Stromal cell of bone marrow (primary cell): ENCODE measurements around the gene LBX1.

Experiments used
- DNase-seq: peaks from one replicate; pipeline ENCODE4 v3.0.0-alpha.2; 2012; ENCODE audit warnings: low read depth

The LBX1 gene, protein sequence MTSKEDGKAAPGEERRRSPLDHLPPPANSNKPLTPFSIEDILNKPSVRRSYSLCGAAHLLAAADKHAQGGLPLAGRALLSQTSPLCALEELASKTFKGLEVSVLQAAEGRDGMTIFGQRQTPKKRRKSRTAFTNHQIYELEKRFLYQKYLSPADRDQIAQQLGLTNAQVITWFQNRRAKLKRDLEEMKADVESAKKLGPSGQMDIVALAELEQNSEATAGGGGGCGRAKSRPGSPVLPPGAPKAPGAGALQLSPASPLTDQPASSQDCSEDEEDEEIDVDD

DNA sequence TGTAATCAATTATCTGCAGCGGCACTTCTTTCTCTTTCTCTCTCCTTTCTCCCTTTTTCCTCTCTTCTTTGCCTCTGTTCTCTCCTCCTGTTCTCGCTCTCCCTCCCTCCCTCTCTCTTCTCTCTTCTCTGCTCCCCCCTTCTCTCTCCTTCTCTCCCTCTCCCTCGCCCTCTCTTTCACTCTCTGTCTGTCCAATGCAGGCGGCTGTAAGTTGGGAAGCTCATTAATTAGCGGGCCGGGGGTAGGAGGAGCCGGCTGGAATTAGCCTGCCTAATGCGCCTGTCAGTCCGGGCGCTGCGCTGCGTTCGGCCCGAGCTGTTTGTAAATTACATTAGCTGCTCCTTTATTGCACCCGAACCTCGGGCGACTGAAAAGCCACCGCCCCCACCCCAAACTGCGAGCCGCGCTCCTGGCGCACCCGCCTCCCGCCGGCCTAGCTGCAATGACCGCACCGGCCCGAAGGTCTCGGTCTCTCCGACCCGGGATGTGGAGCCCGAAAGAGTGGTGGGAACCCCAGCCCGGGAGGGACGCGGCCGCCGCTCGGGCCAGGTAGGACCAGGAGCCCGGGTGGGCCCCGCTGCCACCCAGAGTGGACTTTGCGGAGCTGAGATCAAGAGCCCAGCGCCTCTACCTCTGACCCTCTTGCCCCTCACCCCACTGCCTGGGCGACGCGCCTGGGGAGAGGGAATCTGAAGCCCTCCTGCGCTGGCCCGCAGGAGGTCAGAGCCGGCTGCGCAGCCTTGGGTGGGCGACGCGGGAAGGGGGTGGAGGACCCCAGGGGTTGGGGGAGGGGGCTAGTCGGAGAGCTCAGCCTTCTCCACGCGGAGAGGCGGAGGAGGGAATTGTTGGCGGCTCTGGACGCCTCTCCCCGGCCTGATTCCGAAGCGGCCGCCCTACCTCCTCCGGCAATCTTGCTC, at the start of gene LBX1:
LBX1 (minus strand) TSS at position 198 of the 917 bp plus-strand sequence. CDS start 648 bp downstream, outside the sequence.
- DNase-seq: no peak

DNA sequence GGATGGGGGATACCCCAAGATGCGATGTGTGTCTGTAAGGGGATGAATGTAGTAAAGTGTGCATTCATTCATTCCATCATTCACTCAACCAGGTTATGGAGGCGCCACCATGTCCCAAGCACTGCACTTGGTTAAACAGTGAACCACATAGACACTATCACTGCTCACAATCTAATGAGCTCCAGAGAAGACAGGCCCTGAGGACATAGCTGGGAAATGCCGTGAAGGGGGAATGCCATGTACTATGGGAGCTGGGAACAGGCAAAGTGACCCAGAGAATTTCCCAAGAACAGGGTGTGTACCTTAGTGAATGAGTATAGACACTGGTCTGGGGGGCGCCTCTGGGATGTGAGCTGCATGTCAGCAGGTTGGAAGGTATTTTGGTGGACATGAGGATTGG, 44.5 kb upstream of the LBX1 start:
- DNase-seq: no peak

DNA sequence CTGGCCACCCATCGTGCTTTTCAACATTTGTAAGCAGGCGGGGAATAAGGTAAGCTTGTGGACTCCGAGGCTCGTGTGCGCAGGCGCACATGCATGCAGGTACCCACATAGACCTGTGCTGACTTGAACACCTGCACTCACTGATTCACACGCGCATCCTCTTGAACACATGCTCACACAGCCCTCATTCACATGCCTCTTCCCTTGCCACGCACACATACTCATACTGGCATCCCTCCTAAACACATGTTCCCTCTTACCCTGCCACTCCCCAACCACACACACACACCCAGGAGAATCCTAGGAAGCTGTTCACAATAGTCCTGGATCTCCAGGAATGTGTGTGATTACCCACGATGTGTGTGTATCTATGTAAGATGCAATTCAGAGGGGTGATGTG, 44.1 kb upstream of the LBX1 start:
- DNase-seq: no peak

DNA sequence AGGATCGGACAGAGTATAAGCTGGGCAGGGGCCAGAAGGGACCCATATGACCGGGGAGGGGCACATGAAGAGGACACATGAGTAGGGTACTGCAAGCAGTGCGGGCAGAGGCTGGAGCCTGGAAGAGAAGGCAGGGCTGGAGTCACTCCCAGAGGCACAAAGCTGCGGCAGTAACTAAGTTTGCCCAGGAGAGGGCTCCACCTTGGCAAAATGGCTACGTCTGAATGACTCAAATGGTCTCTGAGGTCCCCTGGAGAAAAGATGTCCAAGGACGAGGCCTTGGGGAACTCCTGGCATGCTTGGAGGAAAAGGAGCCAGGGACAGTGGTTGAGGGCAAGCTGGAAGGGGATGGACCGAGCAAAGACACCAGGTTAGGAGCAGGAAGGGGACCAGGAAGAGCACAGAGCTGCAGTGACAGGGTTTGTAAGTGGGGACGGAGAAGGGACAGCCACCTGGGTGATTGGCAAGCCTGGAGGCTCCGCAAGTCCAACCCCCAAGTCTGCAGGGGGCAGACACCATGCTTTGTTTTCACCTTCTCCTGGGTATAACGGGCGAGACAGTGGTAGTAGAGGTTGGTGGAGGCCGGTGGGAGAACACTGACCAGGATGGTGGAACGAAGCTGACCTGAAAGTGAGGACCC, 43.1 kb upstream of the LBX1 start:
- peak; percentile 39 for DNase-seq

DNA sequence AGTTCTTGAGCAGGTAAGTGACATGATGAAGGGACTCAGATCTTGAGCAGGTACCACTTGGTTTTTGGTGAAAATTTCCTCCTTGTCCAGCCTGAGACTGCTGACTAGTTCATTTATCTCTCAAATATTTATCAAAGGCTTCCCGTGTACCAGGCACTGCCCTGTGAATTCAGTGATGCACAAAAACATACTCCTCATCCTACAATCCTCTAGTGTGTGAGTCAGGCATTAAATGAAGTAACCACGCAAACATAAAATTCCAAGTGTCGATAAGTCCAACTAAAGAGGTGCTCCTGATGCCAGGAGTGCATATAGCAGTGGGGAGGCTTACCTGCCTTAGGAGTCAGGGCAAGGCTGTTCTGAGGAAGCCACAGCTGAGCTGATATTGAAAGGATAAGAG, 41.5 kb upstream of the LBX1 start:
- DNase-seq: no peak

DNA sequence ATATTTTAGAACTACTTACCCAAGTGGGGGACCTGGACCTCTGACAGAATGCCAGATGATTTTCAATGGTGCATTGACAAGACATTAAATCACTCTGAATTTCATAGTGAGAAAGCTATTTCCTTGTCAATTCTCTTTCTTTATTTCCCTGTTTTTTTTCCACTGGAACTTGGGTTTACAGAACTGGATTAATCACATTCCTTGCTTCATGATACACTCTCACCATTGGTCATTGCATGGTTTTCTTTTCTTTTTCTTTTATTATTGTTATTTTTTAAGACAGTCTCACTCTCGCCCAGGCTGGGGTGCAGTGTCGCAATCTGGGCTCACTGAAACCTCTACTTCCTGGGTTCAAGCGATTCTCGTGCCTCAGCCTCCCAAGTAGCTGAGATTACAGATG, 38.5 kb upstream of the LBX1 start:
- no peak for DNase-seq

DNA sequence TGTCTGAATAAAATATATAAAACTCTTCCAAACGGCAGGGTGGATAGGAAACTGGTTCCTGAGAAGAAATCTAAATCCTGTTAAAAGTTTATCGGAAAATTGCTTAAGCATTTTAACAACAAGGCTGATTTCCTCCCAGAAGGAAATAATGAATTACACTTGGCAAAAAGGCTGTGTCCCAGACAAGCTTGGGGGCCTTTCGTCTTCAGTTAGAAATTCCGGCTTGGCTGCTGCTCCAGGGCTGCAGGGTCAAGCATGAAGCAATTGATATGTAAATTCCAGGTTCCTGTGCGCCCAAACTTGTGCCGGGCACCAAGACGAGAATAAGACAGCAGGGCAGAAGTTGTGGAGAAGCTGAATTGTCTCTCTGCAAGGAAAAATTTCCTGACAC, 38.0 kb upstream of the LBX1 start:
- DNase-seq: no peak

DNA sequence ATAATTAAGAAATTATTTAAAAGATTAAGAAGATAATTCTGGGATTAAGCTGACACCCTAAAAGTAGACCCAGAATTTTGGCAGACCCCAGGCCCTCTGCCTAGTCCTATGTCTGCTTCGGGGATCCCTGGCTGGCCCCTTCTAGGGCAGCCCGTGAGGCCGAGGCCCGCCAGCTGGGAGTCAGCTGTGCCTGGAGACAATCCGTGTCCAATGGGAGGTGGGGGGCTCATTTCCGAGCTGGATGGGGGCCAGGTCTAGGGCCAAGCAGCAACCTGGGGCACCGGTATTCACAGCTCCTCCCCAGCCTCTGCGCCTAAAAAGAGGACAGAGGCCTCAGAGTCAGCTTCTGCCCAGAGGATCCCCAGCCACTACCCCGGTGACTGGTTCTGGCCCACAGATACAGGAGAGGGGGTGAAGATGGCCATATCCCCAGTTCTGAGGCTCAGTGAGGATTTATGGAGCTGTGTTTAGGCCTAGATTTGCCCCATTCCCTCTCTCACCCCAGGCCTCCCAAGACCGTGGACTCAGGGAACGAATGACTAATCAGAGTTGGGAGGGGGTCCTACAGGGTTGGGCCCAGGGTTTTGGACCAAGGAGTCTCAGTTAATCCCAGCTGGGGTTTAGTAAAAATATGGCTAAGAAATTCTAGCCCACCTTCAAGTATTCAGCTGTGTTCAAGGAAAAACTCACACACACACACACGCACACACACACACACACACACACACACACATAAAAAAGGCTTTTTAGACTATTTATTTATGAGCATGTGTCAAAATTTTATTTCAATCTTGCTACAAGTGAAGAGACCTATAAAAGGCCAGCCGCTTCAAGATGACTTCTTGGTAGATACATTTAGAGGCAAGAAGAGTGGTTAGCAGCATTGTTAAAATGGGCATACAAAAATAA, 37.4 kb upstream of the LBX1 start:
- no peak for DNase-seq

DNA sequence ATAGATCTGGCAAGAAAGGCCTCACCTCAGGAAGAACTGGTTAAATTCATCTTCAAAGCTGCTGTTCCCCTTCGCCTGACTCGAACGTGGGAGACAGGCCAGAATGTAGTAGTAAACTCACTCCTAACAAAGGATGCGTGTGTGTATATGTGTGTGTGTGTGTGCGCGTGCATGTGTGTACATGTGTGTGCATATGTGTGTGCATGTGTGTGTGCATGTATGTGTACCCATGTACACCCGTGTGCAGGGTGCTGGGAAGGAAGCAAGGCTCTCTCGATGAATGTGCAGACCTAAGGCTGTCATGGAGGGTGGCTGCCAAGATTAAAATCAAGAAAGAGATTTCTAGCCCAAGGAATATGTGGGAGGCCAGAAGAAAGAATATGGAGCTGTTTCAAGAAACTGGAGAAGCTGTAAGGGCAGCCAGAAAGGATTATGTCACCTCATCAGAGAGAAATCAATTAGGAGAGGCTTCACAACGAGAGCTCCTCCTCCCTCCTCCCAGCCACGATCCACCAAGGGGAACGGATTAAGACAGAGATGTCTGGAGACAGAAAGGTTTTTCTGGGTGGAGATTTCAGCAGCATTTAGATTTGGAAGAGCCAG, 34.0 kb upstream of the LBX1 start:
- no peak for DNase-seq

DNA sequence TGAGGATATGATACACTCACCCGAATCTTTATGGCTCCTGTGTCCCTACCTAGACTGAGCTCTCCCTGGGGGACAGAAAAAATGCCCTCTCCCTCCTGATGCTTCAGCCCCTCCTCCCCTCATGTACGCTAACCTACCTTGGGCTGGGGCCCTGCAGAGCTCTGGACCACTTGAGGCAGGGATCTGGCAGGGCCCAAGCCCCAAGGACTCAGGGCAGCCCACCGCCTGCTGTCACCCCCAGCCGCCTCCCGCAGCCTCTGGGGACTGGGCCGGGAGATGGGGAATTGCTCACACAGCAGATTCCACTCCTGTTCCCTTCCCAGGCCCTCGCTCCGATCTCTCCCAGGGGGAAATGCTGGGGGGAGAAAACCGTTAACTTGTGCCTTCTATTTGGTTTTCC, 32.9 kb upstream of the LBX1 start:
- DNase-seq: no peak

DNA sequence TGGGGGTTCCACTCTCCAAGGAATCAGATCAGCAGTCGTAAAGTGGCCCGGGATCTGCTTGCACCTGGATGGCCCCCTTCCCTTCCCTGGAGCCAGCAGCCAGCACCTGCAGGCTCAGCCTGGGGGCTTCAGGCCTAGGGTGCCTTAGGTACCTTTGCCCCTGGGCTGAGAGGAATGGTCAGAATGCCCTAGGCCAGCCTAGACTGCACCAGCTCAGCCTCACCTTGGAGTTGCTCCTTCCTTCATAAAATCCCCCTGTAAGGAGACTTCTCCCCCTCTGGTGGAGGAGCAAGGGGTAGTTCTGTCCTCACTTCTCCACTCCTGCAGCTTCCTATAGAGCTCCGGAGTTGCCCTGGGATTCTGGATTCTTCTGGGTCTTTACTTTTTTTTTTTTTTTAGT, 32.4 kb upstream of the LBX1 start:
- DNase-seq: no peak

DNA sequence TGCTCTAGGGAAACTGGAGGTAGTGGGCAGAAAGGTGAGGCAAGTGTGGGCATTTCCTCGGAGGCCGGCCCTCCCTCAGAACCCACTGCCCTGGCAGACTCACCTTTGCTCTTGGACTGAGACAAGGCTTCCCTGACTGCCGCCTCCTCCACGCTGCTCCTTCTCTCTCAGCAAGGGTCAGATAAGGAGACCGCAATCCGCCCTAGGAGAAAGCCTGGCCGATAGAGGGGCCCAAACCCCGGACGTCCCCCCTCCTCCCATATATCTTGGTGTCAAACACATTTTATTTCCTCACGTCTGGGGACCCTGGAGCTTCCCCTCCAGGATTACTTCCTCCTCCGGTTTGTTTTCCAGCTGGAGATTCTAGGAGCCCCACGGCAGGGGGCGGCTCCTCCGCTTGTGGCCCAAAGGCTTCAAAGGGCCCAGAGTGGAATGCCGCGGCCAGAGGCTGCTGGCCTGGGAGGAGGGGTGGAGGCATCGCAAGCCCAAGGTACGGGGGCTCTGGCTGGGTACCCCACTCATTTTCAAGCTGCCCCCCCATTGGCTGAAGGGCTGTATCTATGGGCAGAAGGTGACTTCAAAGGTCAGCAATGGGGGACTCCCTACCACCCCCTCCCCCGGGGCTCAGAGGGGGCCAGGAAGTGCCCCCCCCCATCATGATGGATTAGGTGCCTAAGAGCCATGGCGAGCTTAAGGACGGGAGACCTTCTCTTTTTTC, 31.7 kb upstream of the LBX1 start:
- no peak for DNase-seq

DNA sequence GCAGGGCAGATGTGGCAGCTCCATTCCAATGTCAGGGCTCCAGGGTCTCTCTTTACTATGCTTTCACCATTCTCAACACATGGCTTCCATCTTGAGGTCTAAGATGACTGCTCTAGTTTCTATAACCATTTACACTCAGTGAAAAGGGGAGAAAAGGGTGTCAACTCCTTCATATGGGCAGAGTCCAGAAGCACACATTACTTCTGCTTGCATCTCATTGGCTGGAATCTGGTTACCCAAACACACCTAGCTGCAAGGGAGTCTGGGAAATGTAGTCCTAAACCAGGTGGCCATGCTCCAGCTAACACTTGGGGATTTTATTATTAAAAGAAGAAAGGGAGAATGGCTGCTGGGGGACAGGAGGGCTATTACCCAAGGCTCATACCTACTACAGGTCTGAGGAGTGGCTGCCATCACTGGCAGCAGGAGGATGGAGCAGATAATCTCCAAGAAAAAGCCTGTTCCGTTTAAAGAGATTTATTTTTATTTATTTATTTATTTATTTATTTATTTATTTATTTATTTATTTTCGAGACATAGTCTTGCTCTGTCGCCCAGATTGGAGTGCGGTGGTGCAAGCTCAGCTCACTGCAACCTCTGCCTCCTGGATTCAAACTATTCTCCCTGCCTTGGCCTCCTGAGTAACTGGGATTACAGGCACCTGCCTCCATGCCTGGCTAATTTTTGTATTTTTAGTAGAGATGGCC, 29.1 kb upstream of the LBX1 start:
- DNase-seq: no peak

DNA sequence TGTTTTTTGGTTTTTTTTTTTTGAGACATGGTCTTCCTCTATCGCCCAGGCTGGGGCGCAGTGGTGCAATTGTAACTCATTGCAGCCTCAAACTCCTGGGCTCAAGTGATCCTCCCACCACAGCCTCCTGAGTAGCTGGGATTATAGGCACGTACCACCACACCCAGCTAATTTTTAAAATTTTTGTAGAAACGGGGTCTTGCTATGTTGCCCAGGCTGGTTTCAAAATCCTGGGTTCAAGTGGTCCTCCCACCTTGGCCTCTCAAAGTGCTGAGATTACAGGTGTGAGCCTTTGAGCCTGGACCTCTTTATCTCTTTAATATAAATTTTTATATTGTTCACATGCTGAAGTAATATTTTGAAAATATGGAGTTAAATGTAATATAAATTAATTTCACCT, 28.2 kb upstream of the LBX1 start:
- no peak for DNase-seq

DNA sequence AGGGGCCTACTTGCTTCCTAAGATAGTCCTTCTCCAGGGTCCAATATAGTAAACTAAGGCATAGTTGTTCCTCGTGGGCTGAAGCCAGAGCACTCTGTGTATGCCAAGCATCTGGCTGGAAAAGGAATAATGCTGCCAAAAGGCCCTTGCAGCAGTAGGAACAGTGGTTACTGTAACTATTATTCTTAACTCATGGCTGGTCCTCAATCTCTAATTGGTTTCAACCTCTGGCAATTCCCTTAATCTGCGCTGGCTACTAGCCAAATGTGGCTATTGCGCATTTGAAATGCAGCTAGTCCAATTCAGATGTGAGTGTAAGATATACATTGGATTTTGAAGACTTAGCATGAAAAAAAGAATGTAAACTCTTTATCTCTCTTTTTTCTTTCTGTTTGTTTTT, 27.8 kb upstream of the LBX1 start:
- no peak for DNase-seq

DNA sequence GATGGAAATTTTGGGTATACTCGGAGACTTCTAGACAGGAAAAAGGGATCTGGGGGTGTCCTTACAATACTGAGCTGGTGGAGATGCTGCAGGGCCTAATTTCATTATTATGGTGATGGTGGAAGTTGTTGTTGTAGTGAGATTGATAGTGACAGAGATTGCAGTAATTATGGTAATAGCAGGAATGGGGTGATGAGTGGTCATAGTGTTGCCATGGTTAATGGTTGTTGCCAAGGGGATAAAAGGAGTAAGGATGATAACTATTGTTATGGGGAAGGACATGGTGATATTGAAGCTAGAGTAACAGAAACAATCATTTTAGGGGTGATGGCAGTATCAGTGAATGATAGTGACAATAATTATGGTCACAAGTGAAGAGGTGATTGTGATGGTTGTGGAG, 27.1 kb upstream of the LBX1 start:
- DNase-seq: no peak

DNA sequence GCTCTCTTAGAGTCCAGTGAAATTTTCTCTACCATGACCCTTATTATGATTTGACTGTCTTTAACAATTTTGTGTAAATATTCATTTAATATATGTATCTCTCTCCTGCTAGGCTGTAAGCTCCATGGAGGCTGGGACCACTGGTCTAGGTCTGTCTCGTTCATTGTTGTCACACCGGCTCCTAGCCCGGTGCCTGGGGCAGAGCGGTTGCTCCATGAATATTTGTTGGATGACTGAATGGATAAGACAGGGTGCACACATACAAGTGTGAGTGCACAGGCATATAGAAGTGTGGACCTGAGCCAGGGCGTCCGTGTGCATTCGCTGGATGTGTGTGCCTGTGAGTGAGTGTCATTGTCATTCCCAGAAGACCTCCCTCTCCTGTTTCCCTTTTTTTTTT, 20.9 kb upstream of the LBX1 start:
- DNase-seq: no peak

DNA sequence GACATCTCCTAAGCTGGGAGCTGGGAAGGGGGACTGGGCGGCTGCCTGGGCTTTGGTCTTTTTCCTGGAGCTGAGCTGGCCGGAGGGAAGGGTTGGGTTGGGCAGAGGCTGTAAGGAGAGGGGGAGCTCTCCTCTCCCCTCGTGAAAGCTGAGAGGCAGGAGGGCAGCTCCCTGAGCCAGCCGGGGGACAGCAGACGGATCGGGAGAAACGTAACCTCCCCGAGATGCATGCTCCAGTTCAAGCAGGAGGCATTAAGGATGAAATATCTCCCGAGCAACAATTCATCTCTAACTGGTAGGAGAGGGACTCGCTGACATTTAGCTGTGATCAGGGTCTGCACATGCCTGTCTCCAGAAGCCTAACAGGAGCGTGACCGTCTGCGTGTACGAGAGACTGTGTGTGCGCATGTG, 19.9 kb upstream of the LBX1 start:
- DNase-seq: no peak

DNA sequence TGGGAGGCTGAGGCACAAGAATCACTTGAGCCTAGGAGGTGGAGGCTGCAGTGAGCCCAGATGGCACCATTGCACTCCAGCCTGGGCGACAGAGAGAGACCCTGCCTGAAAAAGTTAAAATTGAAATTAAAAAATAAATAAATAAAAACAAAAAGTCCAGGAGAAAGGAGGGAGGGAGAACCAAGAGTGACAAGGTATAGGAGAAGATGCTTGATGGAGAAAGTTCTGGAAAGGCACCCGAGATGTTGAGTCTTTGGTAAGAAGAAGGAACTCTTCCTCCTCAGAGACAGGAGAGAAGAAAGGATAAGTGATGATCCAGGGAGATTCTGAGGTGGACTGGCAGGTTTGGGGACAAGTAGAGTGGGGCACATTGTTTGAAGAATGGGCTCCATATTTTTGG, 17.4 kb upstream of the LBX1 start:
- no peak for DNase-seq

DNA sequence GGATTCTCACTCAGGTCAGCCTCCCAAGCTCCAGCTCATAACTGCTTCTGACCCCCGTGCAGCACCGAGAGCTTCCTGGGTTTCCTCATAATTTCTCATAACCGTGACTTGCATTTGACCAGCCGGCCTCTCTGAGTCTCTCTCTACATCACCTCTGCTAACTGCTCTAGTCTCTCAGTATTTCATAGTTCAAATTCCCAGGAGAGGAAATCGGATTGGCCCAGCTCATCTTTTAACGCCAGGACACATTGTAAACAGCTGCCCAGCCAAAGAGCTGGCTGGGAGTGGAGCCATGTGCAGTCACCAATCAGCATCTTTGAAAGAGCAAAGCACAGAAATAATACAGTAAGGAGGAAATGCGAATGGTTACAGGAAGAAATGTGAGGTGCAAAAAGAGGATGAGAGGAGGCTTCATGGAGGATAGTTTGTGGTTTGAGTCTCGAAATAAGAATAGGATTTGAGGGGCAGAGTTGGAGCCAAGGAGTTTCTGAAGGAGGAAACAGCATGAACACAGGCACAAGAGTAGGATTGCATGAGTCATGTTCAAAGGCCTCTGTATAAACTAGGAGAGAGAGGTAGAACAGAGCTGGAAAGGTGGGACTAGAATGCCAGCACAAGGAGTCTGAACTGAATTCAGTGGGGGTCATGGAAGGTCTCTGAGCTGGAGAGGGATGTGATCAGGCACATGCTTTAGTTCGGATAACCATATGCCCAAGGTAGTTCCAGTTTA, 15.2 kb upstream of the LBX1 start:
- peak; percentile 28 for DNase-seq
